ENCODE data around the gene DYDC2. TPM values are rescaled to one million over a fixed set of nuclear protein-coding genes. Genes with fewer than 3 reads are reported as not detected.

The DYDC2 gene
- total and polyA plus RNA-seq, 2 experiments from 2014 or later: not detected

- no peaks in the 10 kb centered on the region for H3K79me2 ChIP-seq (ENCODE audit: insufficient read depth)
- H3K27me3 ChIP-seq (replicated peaks; ENCODE audit: insufficient read depth): 0 out of 2 replicates have a peak, but pooled peaks cover 3% of the 10 kb centered on the region
- H3K4me1 ChIP-seq (ENCODE audit: insufficient read depth): no peaks in the 10 kb centered on the region
- H3K9me2 ChIP-seq (ENCODE audit: insufficient read depth): no peaks in the 10 kb centered on the region
- H3K9me3 ChIP-seq (ENCODE audit: low read depth): no peaks in the 10 kb centered on the region
- H3K4me3 ChIP-seq: no peak overlapping the region
- no peak for DNase-seq
- no peaks in the 10 kb centered on the region for H3K36me3 ChIP-seq (ENCODE audit: low read depth)
- TF ChIP-seq EZH2 (IDR thresholded peaks at IDR 0.05; ENCODE audit: insufficient read depth, poor library complexity, severe bottlenecking) (no peak), EZH2phosphoT487 (IDR thresholded peaks at IDR 0.05; ENCODE audit: insufficient read depth, low read depth) (no peak)
- in situ Hi-C loops (cut with MboI): no loop called here
- no peak overlapping the region for H3K4me2 ChIP-seq (ENCODE audit: unreplicated experiment)
- no peaks in the 10 kb centered on the region for H4K20me1 ChIP-seq (ENCODE audit: insufficient read depth)
- no peak overlapping the region for H3K9ac ChIP-seq
- no peak overlapping the region for H2AFZ ChIP-seq
- WGBS, 2 experiments (ENCODE audit: low coverage in 1 of 2, low lambda C conversion rate in 2 of 2, missing lambda C conversion rate in 2 of 2): 35 to 44% methylated on average over 2 of the region's 2 CpGs
- no peak overlapping the region for H3K27ac ChIP-seq
- H3F3A ChIP-seq (ENCODE audit: insufficient read depth): no peaks in the 10 kb centered on the region
Measured at GRCh38 chr10:80394358-80394916, 37.9 kb downstream of the DYDC2 start.

GRCh38 chr10:80397014-80397413 is 40.4 kb downstream of the DYDC2 start:
- in situ Hi-C loops (cut with MboI): no loop called here
- Histone ChIP-seq H4K20me1 (ENCODE audit: insufficient read depth) (no peaks in the 10 kb centered on the region), H3K9me2 (ENCODE audit: insufficient read depth) (no peaks in the 10 kb centered on the region), H3K9me3 (ENCODE audit: low read depth) (no peaks in the 10 kb centered on the region), H2AFZ (no peak overlapping the region), H3K27me3 (replicated peaks; ENCODE audit: insufficient read depth) (0 out of 2 replicates have a peak, but pooled peaks cover 3% of the 10 kb centered on the region), H3K36me3 (ENCODE audit: low read depth) (no peaks in the 10 kb centered on the region), H3K4me3 (no peak overlapping the region), H3K4me2 (ENCODE audit: unreplicated experiment) (no peak overlapping the region), H3K79me2 (ENCODE audit: insufficient read depth) (no peaks in the 10 kb centered on the region), H3K9ac (no peak overlapping the region), H3F3A (ENCODE audit: insufficient read depth) (no peaks in the 10 kb centered on the region), H3K4me1 (ENCODE audit: insufficient read depth) (no peaks in the 10 kb centered on the region), H3K27ac (no peak overlapping the region)
- WGBS, 2 experiments (ENCODE audit: low coverage in 1 of 2, low lambda C conversion rate in 2 of 2, missing lambda C conversion rate in 2 of 2): 50 to 66% methylated on average over 2 of the region's 2 CpGs
- DNase-seq: no peak
- TF ChIP-seq EZH2 (IDR thresholded peaks at IDR 0.05; ENCODE audit: insufficient read depth, poor library complexity, severe bottlenecking): no peak
- no peak for TF ChIP-seq EZH2phosphoT487 (IDR thresholded peaks at IDR 0.05; ENCODE audit: insufficient read depth, low read depth)

DNA sequence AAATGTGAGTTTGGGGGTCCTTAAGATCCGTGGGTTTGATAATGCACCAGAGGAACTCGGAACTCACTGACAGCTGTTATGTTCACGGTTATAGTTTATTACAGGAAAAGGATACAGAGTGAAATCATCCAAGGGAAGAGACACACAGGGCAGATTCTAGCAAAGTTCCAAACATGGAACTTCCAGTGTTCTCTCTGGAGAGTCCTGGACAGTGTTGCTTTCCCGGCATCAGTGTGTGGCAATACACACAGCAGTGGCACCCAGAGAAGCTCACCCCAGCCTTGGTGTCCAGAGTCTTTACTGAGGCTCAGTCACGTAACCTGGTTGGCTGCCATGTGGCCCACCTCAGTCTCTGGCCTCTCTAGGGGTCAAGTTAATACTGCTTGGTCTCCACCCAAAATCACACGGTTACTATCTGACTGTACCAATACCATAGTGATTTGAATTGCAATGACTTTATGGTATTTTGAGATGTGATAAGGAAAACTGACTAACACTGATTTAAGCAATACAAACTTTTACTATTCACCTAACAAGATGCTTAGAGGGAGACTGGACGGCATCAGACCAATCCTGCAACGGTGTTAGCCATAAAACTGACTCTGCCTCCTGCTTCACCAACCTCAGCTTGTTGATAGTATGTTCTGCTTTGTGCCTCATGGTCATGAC is 43.7 kb downstream of the DYDC2 start:
- Histone ChIP-seq H2AFZ (no peak overlapping the region), H3K4me1 (ENCODE audit: insufficient read depth) (no peaks in the 10 kb centered on the region), H3F3A (ENCODE audit: insufficient read depth) (no peaks in the 10 kb centered on the region), H3K9ac (no peak overlapping the region), H3K9me2 (ENCODE audit: insufficient read depth) (no peaks in the 10 kb centered on the region), H3K27ac (no peak overlapping the region), H3K27me3 (replicated peaks; ENCODE audit: insufficient read depth) (0 out of 2 replicates have a peak, but pooled peaks cover 3% of the 10 kb centered on the region), H3K79me2 (ENCODE audit: insufficient read depth) (no peaks in the 10 kb centered on the region), H3K36me3 (ENCODE audit: low read depth) (no peaks in the 10 kb centered on the region), H3K4me2 (ENCODE audit: unreplicated experiment) (no peak overlapping the region), H3K9me3 (ENCODE audit: low read depth) (no peaks in the 10 kb centered on the region), H3K4me3 (no peak overlapping the region), H4K20me1 (ENCODE audit: insufficient read depth) (no peaks in the 10 kb centered on the region)
- no peak for DNase-seq
- in situ Hi-C loops (cut with MboI): no loop called here
- WGBS, 2 experiments (ENCODE audit: low coverage in 1 of 2, low lambda C conversion rate in 2 of 2, missing lambda C conversion rate in 2 of 2): 28 to 29% methylated on average over 8 of the region's 8 CpGs
- TF ChIP-seq EZH2 (IDR thresholded peaks at IDR 0.05; ENCODE audit: insufficient read depth, poor library complexity, severe bottlenecking): no peak
- no peak for TF ChIP-seq EZH2phosphoT487 (IDR thresholded peaks at IDR 0.05; ENCODE audit: insufficient read depth, low read depth)

GRCh38 chr10:80405035-80405434 is 48.5 kb downstream of the DYDC2 start:
- WGBS, 2 experiments (ENCODE audit: low coverage in 1 of 2, low lambda C conversion rate in 2 of 2, missing lambda C conversion rate in 2 of 2): 21 to 24% methylated on average over 1 of the region's 1 CpG
- Histone ChIP-seq H3K27me3 (replicated peaks; ENCODE audit: insufficient read depth) (peaks cover 32% of the 10 kb centered on the region), H3K9me2 (ENCODE audit: insufficient read depth) (no peaks in the 10 kb centered on the region), H4K20me1 (ENCODE audit: insufficient read depth) (no peaks in the 10 kb centered on the region), H3F3A (ENCODE audit: insufficient read depth) (no peaks in the 10 kb centered on the region), H3K36me3 (ENCODE audit: low read depth) (no peaks in the 10 kb centered on the region), H3K27ac (no peak overlapping the region), H2AFZ (no peak overlapping the region), H3K4me3 (no peak overlapping the region), H3K79me2 (ENCODE audit: insufficient read depth) (no peaks in the 10 kb centered on the region), H3K4me1 (ENCODE audit: insufficient read depth) (no peaks in the 10 kb centered on the region), H3K9me3 (ENCODE audit: low read depth) (no peaks in the 10 kb centered on the region), H3K4me2 (ENCODE audit: unreplicated experiment) (no peak overlapping the region), H3K9ac (no peak overlapping the region)
- DNase-seq: no peak
- in situ Hi-C loops (cut with MboI): no loop called here
- TF ChIP-seq EZH2phosphoT487 (IDR thresholded peaks at IDR 0.05; ENCODE audit: insufficient read depth, low read depth) (no peak), EZH2 (IDR thresholded peaks at IDR 0.05; ENCODE audit: insufficient read depth, poor library complexity, severe bottlenecking) (no peak)
